Activated T-cell treated with anti-CD3 and anti-CD28 coated beads, Interleukin-2, amount 50 U/mL, for 1 hour (primary cell): Measurements from ENCODE around the gene MYO15B.
"Not testable (repeated sequence)": the region's sequence is repeated elsewhere in the genome, so short reads cannot be mapped to it uniquely, and the experiment has no call there.

Experiments used
- DNase-seq: peaks from one replicate; pipeline ENCODE4 v3.0.0-alpha.2; 2020

MYO15B gene

GRCh38 chr17:75628425-75628824, 40.8 kb downstream of the MYO15B start:
- no peak for DNase-seq

- no peak for DNase-seq
Measured at GRCh38 chr17:75629157-75629556, 41.6 kb downstream of the MYO15B start.

GRCh38 chr17:75630071-75630917, 42.7 kb downstream of the MYO15B start:
- DNase-seq, result no peak

DNA sequence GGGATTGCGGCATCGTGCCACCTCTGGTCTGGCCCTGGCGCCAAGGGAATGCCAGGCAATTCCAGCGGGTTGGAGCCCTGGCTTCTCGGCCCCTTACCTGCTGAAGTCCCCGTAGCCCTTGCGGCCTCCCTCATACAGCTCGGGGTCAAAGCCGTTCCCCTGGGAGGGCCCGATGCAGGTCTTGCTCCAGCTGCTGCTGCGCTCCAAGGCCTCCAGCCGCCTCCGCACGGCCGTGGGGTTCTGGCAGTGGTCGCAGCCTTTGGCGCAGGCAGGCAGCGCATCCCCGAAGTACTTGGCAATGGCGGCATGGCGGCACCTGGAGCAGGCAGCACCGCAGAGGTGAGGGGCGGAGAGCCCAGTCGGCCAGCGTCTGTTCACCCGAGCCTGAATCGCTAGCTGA, 43.8 kb downstream of the MYO15B start:
- no peak for DNase-seq

DNA sequence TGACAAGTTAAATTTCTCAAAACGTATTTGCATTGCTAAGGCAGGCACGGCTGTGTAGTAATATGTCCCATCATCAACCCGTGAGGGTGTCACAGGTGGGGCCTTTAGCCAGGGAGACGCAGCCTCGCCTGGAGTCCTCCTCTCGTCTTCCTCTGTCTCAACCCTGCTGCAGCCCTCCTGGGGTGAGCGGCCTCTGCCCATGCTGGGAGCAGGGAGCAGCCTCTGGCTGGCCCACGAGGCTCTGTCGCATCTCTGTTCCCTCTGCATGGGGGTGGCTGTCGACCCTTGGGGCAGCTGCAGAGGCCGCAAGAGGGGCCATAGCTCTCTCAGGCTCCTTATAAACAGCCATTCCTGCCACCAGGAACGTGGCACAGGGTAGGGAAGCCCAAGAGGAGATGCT, 44.8 kb downstream of the MYO15B start:
- no peak for DNase-seq

DNA sequence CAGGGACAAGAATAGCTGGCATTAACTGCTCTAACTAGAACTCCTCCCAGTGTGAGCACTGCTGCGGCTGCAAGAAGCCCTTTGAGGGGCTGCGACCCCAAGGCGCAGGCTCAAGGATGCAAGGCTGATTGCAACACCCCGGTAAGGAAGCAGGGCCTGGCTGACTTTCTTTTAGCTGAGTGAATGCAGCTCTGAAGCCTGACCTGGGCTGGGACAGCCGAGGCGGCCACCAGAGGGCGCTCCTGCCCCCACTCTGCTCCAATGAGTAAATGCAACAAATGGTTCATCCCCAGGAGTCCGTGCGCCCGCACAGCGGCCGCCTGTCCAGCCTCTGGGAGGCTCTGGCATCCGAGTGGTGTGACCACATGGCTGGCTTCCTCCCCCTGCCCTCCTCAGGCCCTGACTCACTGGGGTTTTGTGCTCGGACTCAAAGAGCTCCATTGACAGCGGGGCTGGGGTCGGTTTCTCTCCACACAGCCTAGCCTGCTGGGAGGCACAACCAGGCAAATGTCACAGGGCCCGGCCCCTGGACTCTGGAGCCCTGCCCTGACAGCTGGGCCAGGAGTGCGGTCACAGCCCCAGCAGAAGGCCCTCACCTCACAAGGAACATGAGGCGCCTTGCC, 45.4 kb downstream of the MYO15B start, which contains the start of gene SMIM5:
TSS of gene SMIM5 (plus strand) at position 572 of the 623 bp plus-strand sequence. CDS start 6,768 bp downstream, outside the sequence.
- peak; percentile 85 for DNase-seq

- peak; percentile 64 for DNase-seq
Measured at GRCh38 chr17:75633486-75634375, 46.1 kb downstream of the MYO15B start.

DNA sequence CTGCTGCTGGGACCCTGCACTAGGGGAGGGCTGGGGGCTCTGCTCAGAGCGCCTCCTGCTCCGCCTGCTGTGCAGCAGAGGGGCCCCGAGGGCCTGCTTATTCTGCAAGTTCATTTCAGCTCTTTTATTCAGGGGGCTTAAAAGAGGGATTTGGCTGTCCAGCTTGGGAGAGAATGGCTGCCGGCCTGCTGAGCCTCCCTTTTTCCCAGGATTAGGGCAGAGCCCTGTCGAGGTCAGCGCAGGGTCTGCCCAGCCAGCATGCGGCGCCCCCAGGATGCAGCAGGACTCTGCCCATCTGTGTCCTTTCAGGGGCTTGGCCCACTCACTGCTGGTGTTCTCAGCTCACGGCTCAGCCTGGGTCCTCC, 46.8 kb downstream of the MYO15B start:
- no peak for DNase-seq

- DNase-seq, result no peak
Measured at GRCh38 chr17:75634754-75635609, 47.4 kb downstream of the MYO15B start.

DNA sequence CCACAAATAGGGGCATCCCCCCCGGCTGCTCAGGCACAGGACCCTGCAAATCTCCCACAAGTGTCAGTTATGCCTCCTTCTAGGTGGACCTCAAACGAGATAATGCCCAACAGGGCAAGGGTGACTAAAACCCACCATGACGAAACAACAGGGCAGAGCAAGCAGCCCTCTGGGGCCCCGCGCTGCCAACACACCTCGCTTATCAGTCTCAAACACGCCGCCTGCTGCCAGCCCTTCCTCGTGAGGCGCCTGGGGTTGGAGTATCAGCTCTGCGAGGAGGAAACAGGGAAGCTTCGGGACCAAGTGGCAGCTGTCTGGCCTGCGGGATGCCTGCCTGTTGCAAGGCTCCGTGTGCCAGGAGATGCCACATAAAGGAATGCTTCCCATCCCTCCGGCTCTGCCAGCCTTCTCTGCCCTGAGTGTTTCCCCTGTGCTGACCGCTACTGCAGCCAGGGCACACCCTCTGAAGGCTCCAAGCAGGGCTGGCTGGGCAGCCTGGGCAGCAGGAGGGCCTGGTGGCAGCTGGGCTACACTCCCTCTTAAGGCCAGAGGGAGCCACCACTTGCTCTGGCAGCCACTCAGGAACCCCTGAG, 48.1 kb downstream of the MYO15B start:
- no peak for DNase-seq

- DNase-seq, result no peak
Measured at GRCh38 chr17:75636381-75637142, 49.0 kb downstream of the MYO15B start.

GRCh38 chr17:75637143-75637538, 49.5 kb downstream of the MYO15B start:
- no peak for DNase-seq

- no peak for DNase-seq
Measured at GRCh38 chr17:75637551-75637950, 50.0 kb downstream of the MYO15B start.

DNA sequence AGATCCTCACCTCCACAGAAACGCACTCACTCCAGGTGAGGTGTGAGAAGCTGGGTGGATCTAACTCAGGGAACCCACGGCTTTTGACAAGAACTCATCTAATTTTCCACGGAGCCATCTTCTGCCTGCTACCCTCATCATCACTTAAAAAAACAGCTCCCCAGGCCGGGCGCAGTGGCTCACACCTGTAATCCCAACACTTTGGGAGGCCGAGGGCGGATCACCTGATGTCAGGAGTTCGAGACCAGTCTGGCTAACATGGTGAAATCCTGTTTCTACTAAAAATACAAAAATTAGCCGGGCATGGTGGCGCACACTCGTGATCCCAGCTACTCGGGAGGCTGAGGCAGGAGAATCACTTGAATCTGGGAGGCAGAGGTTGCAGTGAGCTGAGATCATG, 50.4 kb downstream of the MYO15B start:
- DNase-seq, result not testable (repeated sequence)

GRCh38 chr17:75638893-75639292, 51.3 kb downstream of the MYO15B start:
- no peak for DNase-seq

DNA sequence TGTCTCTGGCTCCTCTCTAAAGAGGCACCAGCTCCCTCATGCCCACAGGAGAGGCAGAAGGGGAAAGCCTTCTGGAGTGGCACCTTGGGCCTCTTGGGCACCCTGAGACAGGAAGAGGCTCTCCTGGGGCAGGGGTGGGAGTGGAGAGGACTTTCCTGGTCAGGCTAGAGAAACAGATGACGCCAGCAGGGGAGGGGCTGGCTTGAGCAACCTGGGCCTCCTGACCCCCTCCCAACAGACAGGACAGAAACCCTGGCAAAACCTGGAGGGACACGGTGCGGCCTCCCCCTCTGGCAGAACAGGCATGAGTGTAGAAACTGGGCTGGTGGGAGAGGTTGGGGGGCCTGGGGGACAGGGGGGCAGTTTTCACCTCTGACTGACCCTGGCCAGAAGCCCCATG, 51.7 kb downstream of the MYO15B start:
- no peak for DNase-seq

GRCh38 chr17:75639771-75640555, 52.4 kb downstream of the MYO15B start:
- DNase-seq, result no peak

GRCh38 chr17:75640556-75641119, 53.0 kb downstream of the MYO15B start:
- no peak for DNase-seq

- DNase-seq, result no peak
Measured at GRCh38 chr17:75641343-75641742, 53.7 kb downstream of the MYO15B start.

DNA sequence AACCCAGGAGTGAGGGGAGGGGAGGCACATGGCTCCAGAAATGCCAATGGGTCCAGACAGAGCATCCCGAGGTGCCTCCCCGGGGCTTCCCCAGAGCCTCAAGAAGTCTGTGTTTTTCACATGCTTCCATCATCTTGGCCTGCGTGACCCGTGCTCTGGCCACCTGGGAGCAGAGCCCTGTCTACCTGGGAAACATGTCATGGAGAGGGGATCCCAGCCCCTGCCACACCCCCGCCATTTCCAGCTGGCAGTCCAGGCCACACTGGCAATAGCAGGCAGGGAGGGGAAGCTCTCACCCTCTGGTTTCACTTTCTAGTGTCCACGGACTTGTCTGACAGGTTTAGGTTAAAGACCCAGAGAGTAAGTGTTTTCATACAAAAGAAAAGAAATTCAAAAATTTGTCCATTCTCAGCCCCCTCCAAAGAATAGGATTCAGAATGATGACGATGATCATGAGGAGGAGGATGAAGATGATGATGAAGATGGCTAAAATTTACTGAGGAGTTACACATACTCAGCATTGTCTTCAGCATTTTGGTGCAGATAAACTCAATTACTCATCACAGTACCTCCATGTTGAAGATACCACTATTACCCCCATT, 54.7 kb downstream of the MYO15B start:
- DNase-seq, result no peak
